GM12891 (cell line): ENCODE results near the gene PTGIS.

Experiments used
- POLR2A ChIP-seq: IDR thresholded peaks from 2 replicates; pipeline ENCODE4 v1.6.1; 2011; ENCODE audit warnings: low read depth, low read length, control low read depth
- POLR2AphosphoS5 ChIP-seq: IDR thresholded peaks from 2 replicates; pipeline ENCODE4 v1.6.1; 2011; ENCODE audit warnings: low read depth, low read length, control low read depth
- POU2F2 ChIP-seq: IDR thresholded peaks from 2 replicates; pipeline ENCODE4 v1.6.1; 2011; ENCODE audit warnings: low read depth, mild to moderate bottlenecking, control low read depth, low read length, moderate library complexity
- SPI1 ChIP-seq: IDR thresholded peaks from 2 replicates; pipeline ENCODE4 v1.6.1; 2011; ENCODE audit warnings: low read depth, low read length, control low read depth
- TAF1 ChIP-seq: IDR thresholded peaks from 2 replicates; pipeline ENCODE4 v1.6.1; 2011; ENCODE audit warnings: low read depth, low read length, control low read depth

DNA sequence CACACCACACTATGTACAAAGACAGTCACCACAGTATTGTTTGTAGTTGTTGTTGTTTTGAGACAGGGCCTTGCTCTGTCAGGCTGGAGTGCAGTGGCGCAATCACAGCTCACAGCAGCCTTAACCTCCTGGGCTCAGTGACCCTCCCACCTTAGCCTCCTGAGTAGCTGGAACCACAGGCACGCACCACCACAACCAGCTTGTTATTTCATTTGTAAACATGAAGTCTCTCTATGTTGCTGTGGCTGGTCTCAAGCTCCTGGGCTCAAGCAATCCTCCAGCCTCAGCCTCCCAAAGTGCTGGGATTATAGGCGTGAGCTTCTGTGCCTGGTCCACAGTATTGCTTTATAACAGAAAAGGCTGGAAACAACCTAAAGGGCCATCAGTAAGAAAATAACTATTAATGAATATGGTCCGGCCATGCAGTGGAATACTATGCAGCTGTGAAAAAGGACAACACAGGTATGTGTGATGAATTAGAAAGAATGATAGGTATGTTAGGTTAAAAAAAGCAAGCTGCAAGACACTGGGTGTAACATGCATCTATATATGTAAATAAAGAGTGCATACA, 30.0 kb upstream of the PTGIS start:
- no peak for TF ChIP-seq POLR2AphosphoS5
- TF ChIP-seq SPI1, result no peak
- no peak for TF ChIP-seq POU2F2
- TF ChIP-seq TAF1, result no peak
- TF ChIP-seq POLR2A, result no peak
